Measurements from ENCODE around the gene CABP4.
A peak's percentile ranks its signal among the peaks of the same experiment; 100 is the strongest.
"Not testable (repeated sequence)": the region's sequence is repeated elsewhere in the genome, so short reads cannot be mapped to it uniquely, and the experiment has no call there.

CABP4 gene

GRCh38 chr11:67453816-67454732 is 1.1 kb upstream of the CABP4 start:
- no peak for DNase-seq (ENCODE audit: low read depth, low spot score)

GRCh38 chr11:67456068-67456705 is 1.0 kb downstream of the CABP4 start:
- no peak for DNase-seq (ENCODE audit: low read depth, low spot score)

- DNase-seq (ENCODE audit: low read depth, low spot score) = no peak
Measured at GRCh38 chr11:67457453-67457852, 2.3 kb downstream of the CABP4 start.

GRCh38 chr11:67458266-67458665 is 3.1 kb downstream of the CABP4 start:
- DNase-seq (ENCODE audit: low read depth, low spot score) = no peak

- no peak for DNase-seq (ENCODE audit: low read depth, low spot score)
Measured at GRCh38 chr11:67463186-67463585, 8.0 kb downstream of the CABP4 start.

GRCh38 chr11:67463680-67464410 is 8.7 kb downstream of the CABP4 start:
- no peak for DNase-seq (ENCODE audit: low read depth, low spot score)

- no peak for DNase-seq (ENCODE audit: low read depth, low spot score)
Measured at GRCh38 chr11:67464411-67465188, 9.4 kb downstream of the CABP4 start.

GRCh38 chr11:67465189-67465510 is 10.0 kb downstream of the CABP4 start:
- DNase-seq (ENCODE audit: low read depth, low spot score) = no peak

GRCh38 chr11:67465530-67465929 is 10.4 kb downstream of the CABP4 start:
- not testable (repeated sequence) for DNase-seq (ENCODE audit: low read depth, low spot score)

GRCh38 chr11:67466367-67466766 is 11.2 kb downstream of the CABP4 start:
- DNase-seq (ENCODE audit: low read depth, low spot score) = no peak

- no peak for DNase-seq (ENCODE audit: low read depth, low spot score)
Measured at GRCh38 chr11:67466962-67467771, 12.0 kb downstream of the CABP4 start.

GRCh38 chr11:67468056-67468455 is 12.9 kb downstream of the CABP4 start:
- no peak for DNase-seq (ENCODE audit: low read depth, low spot score)

- no peak for DNase-seq (ENCODE audit: low read depth, low spot score)
Measured at GRCh38 chr11:67468456-67468758, 13.3 kb downstream of the CABP4 start.

GRCh38 chr11:67468759-67469507 is 13.8 kb downstream of the CABP4 start, which contains the start of gene TMEM134:
TSS of gene TMEM134 (minus strand) at chr11:67469251. CDS start at chr11:67469192, 59 bp downstream.
- DNase-seq (ENCODE audit: low read depth, low spot score) = peak; percentile 81

GRCh38 chr11:67469508-67469811 is 14.3 kb downstream of the CABP4 start:
- no peak for DNase-seq (ENCODE audit: low read depth, low spot score)

GRCh38 chr11:67470337-67471002 is 15.3 kb downstream of the CABP4 start:
- no peak for DNase-seq (ENCODE audit: low read depth, low spot score)

GRCh38 chr11:67472882-67473281 is 17.7 kb downstream of the CABP4 start:
- DNase-seq (ENCODE audit: low read depth, low spot score) = no peak

GRCh38 chr11:67476692-67477091 is 21.5 kb downstream of the CABP4 start:
- not testable (repeated sequence) for DNase-seq (ENCODE audit: low read depth, low spot score)

GRCh38 chr11:67477344-67478050 is 22.3 kb downstream of the CABP4 start:
- not testable (repeated sequence) for DNase-seq (ENCODE audit: low read depth, low spot score)

Measured in smooth muscle cell of the brain vasculature (primary cell).